SU-DHL-6 (cell line): ENCODE results near the gene ALDH1L2.

Source experiments
- H2AFZ ChIP-seq: fragments of 200-600 bp; sonication (generic); 2 replicates; pipeline ENCODE4 v1.6.1; 2014; ENCODE audit warnings: low read depth, mild to moderate bottlenecking, moderate library complexity, mixed read lengths, antibody characterized with exemption, low read length; ENCODE audit not compliant: severe bottlenecking
- H3F3A ChIP-seq: fragments of 200-600 bp; shearing (Covaris generic); 2 replicates; pipeline ENCODE4 v1.6.0; 2016; ENCODE audit warnings: antibody characterized with exemption, mild to moderate bottlenecking; ENCODE audit not compliant: insufficient read depth
- H3K27ac ChIP-seq: fragments of 200-600 bp; sonication (generic); 2 replicates; pipeline ENCODE4 v1.5.1; 2016; ENCODE audit warnings: low read depth, mild to moderate bottlenecking, low read length, moderate library complexity, mixed read lengths
- H3K27me3 ChIP-seq: fragments of 200-600 bp; sonication (generic), shearing (Covaris generic); 2 replicates; pipeline ENCODE4 v1.6.0; 2014; ENCODE audit warnings: mild to moderate bottlenecking, low read length
- H3K36me3 ChIP-seq: fragments of 200-600 bp; sonication (generic); 2 replicates; pipeline ENCODE4 v1.6.1; 2014; ENCODE audit warnings: mild to moderate bottlenecking, low read length, mixed read lengths
- H3K4me2 ChIP-seq: fragments of 300-600, 200-600 bp; shearing (Covaris generic), sonication (generic); 2 replicates; pipeline ENCODE4 v1.6.0; 2014; ENCODE audit warnings: low read length, low read depth, mild to moderate bottlenecking; ENCODE audit not compliant: poor library complexity, severe bottlenecking
- H3K4me3 ChIP-seq: fragments of 200-600 bp; sonication (generic); 2 replicates; pipeline ENCODE4 v1.5.1; 2014; ENCODE audit warnings: antibody characterized with exemption, low read length, mild to moderate bottlenecking, mixed read lengths; ENCODE audit not compliant: insufficient read depth, poor library complexity, severe bottlenecking
- H3K79me2 ChIP-seq: fragments of 200-600 bp; sonication (generic); 2 replicates; pipeline ENCODE4 v1.6.1; 2014; ENCODE audit warnings: mild to moderate bottlenecking, low read length, moderate library complexity; ENCODE audit not compliant: insufficient read depth
- H3K9ac ChIP-seq: fragments of 200-600 bp; sonication (generic); 2 replicates; pipeline ENCODE4 v1.7.0; 2014; ENCODE audit warnings: mild to moderate bottlenecking, low read length
- H3K9me2 ChIP-seq: fragments of 200-600 bp; sonication (generic); replicated peaks from 2 replicates; pipeline ENCODE4 v1.6.1; 2014; ENCODE audit warnings: low read length; ENCODE audit not compliant: insufficient read depth
- H3K9me3 ChIP-seq: fragments of 200-600 bp; sonication (generic); 2 replicates; pipeline ENCODE4 v1.6.1; 2014; ENCODE audit warnings: low read length, mixed read lengths; ENCODE audit not compliant: insufficient read depth
- H4K20me1 ChIP-seq: fragments of 200-600 bp; sonication (generic); 2 replicates; pipeline ENCODE4 v1.6.1; 2014; ENCODE audit warnings: low read depth, mild to moderate bottlenecking, antibody characterized with exemption, low read length, moderate library complexity, mixed read lengths
- EZH2phosphoT487 ChIP-seq: fragments of 200-600 bp; sonication (generic), shearing (Covaris generic); conservative IDR thresholded peaks from 2 replicates; pipeline ENCODE4 v1.6.1; 2018; ENCODE audit warnings: mild to moderate bottlenecking, antibody characterized with exemption, low read length, moderate library complexity, mixed read lengths
- TF ChIP-seq, protein P1 (sequence below): fragments of 200-600 bp; sonication (generic); IDR thresholded peaks from one replicate; pipeline ENCODE4 v1.5.1; 2017; ENCODE audit warnings: antibody characterized with exemption, mild to moderate bottlenecking, low read length, moderate library complexity; ENCODE audit not compliant: insufficient read depth, poor library complexity, severe bottlenecking

The ALDH1L2 gene

DNA sequence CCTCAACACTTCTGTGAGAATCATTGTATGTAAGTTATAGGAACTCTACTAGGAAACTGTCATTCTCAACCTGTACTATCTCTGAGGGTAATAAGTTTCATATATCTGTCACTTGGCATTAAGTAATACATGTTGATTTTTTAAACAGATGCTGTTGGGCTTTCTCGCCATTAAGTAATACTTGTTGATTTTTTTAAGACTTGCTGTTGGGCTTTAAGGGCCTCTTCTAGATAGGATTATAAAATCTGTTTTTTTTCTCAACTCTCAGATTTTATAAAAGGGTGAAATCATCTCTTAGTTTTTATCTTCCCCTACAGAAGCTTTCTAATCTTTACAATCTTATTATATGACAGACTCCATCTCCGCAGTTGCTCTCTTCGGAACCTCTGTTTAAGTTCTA is 28.8 kb upstream of the ALDH1L2 start:
- Histone ChIP-seq H3K36me3 (peaks cover 64% of the 10 kb centered on the region), H3K27ac (no peak overlapping the region), H3F3A (peaks cover 12% of the 10 kb centered on the region), H2AFZ (no peak overlapping the region), H3K9me2 (no peaks in the 10 kb centered on the region), H3K79me2 (peaks cover 61% of the 10 kb centered on the region), H3K27me3 (no peaks in the 10 kb centered on the region), H4K20me1 (peaks cover 3% of the 10 kb centered on the region; the same call in 1 of the 2 replicates), H3K9me3 (no peaks in the 10 kb centered on the region), H3K9ac (no peak overlapping the region), H3K4me3 (no peak overlapping the region), H3K4me2 (no peak overlapping the region)
- TF ChIP-seq, protein P1, sequence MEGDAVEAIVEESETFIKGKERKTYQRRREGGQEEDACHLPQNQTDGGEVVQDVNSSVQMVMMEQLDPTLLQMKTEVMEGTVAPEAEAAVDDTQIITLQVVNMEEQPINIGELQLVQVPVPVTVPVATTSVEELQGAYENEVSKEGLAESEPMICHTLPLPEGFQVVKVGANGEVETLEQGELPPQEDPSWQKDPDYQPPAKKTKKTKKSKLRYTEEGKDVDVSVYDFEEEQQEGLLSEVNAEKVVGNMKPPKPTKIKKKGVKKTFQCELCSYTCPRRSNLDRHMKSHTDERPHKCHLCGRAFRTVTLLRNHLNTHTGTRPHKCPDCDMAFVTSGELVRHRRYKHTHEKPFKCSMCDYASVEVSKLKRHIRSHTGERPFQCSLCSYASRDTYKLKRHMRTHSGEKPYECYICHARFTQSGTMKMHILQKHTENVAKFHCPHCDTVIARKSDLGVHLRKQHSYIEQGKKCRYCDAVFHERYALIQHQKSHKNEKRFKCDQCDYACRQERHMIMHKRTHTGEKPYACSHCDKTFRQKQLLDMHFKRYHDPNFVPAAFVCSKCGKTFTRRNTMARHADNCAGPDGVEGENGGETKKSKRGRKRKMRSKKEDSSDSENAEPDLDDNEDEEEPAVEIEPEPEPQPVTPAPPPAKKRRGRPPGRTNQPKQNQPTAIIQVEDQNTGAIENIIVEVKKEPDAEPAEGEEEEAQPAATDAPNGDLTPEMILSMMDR: no peak
- TF ChIP-seq EZH2phosphoT487: no peak

DNA sequence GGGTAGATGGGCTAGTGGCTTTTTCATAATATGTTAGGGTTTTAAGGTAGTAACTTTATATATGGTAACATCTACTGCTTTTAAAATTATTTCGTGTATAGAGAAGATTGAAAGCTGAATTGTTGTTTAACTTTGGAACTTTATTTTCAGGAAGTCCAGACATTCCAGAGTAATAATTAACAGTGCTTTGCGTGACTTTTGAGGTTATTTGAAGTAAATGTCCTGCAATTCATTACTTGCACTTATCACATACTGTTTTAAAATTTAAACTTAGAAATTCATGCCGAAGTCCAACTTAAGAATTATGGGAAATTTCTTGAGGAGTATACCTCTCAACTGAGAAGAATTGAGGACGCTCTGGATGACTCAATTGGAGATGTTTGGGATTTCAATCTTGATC is 26.6 kb upstream of the ALDH1L2 start:
- TF ChIP-seq, protein P1: no peak
- TF ChIP-seq EZH2phosphoT487: no peak
- H3K27me3 ChIP-seq: no peaks in the 10 kb centered on the region
- H3K9me2 ChIP-seq: no peaks in the 10 kb centered on the region
- peaks cover 65% of the 10 kb centered on the region for H3K79me2 ChIP-seq
- H4K20me1 ChIP-seq: no peaks in the 10 kb centered on the region; the same call in 1 of the 2 replicates
- H2AFZ ChIP-seq: no peak overlapping the region
- no peaks in the 10 kb centered on the region for H3K9me3 ChIP-seq
- H3F3A ChIP-seq: peaks cover 12% of the 10 kb centered on the region
- H3K4me2 ChIP-seq: peak overlapping the region; percentile 87
- no peak overlapping the region for H3K4me3 ChIP-seq
- no peak overlapping the region for H3K9ac ChIP-seq
- peaks cover 44% of the 10 kb centered on the region for H3K36me3 ChIP-seq
- H3K27ac ChIP-seq: no peak overlapping the region

DNA sequence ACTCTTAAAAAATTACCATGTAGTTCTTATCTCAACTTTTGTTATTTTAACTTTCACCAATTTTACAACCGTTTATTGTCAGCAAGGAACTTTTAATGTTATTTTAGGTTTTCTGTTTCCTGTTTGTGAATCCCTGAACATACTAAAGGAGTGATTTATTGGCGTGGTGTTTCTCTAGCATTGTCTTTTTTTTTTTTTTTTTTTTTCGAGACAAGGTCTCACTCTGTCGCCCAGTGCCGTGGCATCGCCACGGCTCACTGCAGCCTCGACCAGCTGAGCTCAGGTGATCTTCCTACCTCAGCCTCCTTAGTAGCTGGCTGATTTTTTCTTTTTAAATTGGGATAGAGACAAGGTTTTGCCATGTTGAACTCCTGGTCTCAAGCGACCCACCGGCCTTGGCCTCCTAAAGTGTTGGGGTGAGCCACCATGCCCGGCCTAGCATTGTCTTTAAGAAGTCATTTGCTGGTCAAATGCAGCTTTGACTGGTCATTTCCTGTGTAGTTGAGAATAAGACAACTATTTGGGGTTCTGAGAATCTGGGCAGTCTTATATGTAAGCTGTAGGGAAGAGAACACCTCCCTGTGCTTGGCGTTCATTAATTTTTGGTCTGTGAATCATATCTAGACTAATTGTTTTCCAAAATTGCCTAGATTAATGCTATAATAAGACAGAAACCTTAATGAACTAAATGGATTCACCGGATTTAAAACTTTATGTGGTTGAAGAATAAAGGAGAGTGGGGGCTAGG is 25.4 kb upstream of the ALDH1L2 start:
- H3K36me3 ChIP-seq: peaks cover 32% of the 10 kb centered on the region
- TF ChIP-seq, protein P1: no peak
- no peak for TF ChIP-seq EZH2phosphoT487
- peak overlapping the region; percentile 87 for H3K4me2 ChIP-seq
- H3K9ac ChIP-seq: peak overlapping the region; percentile 86
- H3F3A ChIP-seq: peaks cover 12% of the 10 kb centered on the region
- peak overlapping the region; percentile 80 for H3K4me3 ChIP-seq
- H4K20me1 ChIP-seq: no peaks in the 10 kb centered on the region; the same call in 1 of the 2 replicates
- no peaks in the 10 kb centered on the region for H3K27me3 ChIP-seq
- peak overlapping the region; percentile 89 for H3K27ac ChIP-seq
- H3K79me2 ChIP-seq: peaks cover 65% of the 10 kb centered on the region
- peaks cover 4% of the 10 kb centered on the region; the same call in 1 of the 2 replicates for H3K9me3 ChIP-seq
- no peak overlapping the region for H2AFZ ChIP-seq
- no peaks in the 10 kb centered on the region for H3K9me2 ChIP-seq
